Left ventricle myocardium inferior (tissue), 1 donor: ENCODE data around the gene ADARB1. TPM values are rescaled to one million over a fixed set of nuclear protein-coding genes. Genes with fewer than 3 reads are reported as not detected.
A peak's percentile ranks its signal among the peaks of the same experiment; 100 is the strongest.

Experiments used
- DNase-seq: peaks from one replicate; pipeline ENCODE4 v3.0.0-alpha.2; 2020
- H3K27ac ChIP-seq: fragments of 200-600 bp; replicated peaks from 2 replicates; pipeline ENCODE4 v1.8.0; 2021
- H3K27me3 ChIP-seq: fragments of 200-600 bp; 2 replicates; pipeline ENCODE4 v1.8.0; 2021; ENCODE audit warnings: low read depth
- H3K36me3 ChIP-seq: fragments of 200-600 bp; 2 replicates; pipeline ENCODE4 v1.8.0; 2021
- H3K4me1 ChIP-seq: fragments of 200-600 bp; 2 replicates; pipeline ENCODE4 v1.8.0; 2021
- H3K4me3 ChIP-seq: fragments of 200-600 bp; 2 replicates; pipeline ENCODE4 v1.8.0; 2021; ENCODE audit warnings: mild to moderate bottlenecking, moderate library complexity
- H3K9me3 ChIP-seq: fragments of 200-600 bp; replicated peaks from 2 replicates; pipeline ENCODE4 v1.8.0; 2021
- CTCF ChIP-seq: fragments of 200-600 bp; IDR thresholded peaks from 2 replicates; pipeline ENCODE4 v1.8.0; 2021; ENCODE audit warnings: antibody characterized with exemption, mild to moderate bottlenecking, borderline replicate concordance
- intact Hi-C: fragments of 100-400 bp; cut with micrococcal nuclease; formaldehyde crosslinking; loops from one replicate; pipeline ENCODE4 v1.11.0; 2022
- total RNA-seq: library from RNA; stranded (reverse); fragmentation: NEBNext Ultra II Directional; extraction: Animal tissue kit (Norgen Biotek cat#: 25700); gene quantifications from one replicate; pipeline ENCODE4 v1.2.1, GENCODE V29; 2021
- donor health status: DM: no; HTN: yes; CAD: no; lungs with severe emphysema.

ADARB1 gene
- total RNA-seq, 1 donor from 2014 or later = 15.5 TPM

GRCh38 chr21:45054927-45055612 lies 19.3 kb upstream of the ADARB1 start:
- TF ChIP-seq CTCF = no peak
- no peak for DNase-seq
- intact Hi-C loops = no loop called here

GRCh38 chr21:45055861-45056260 lies 18.5 kb upstream of the ADARB1 start:
- intact Hi-C loops = no loop called here
- Histone ChIP-seq H3K36me3 (no peaks in the 10 kb centered on the region), H3K9me3 (no peaks in the 10 kb centered on the region), H3K27ac (peak overlapping the region; percentile 84), H3K4me3 (peak overlapping the region; percentile 48), H3K27me3 (no peaks in the 10 kb centered on the region), H3K4me1 (peaks cover 13% of the 10 kb centered on the region)
- no peak for TF ChIP-seq CTCF
- no peak for DNase-seq

More at GRCh38 chr21:45054927-45055612, 19.3 kb upstream of the ADARB1 start:
- H3K36me3 ChIP-seq = no peaks in the 10 kb centered on the region
- H3K4me1 ChIP-seq = peaks cover 13% of the 10 kb centered on the region
- H3K27ac ChIP-seq = no peak overlapping the region
- no peaks in the 10 kb centered on the region for H3K27me3 ChIP-seq
- no peak overlapping the region for H3K4me3 ChIP-seq
- H3K9me3 ChIP-seq = no peaks in the 10 kb centered on the region

GRCh38 chr21:45056296-45056904 lies 18.0 kb upstream of the ADARB1 start:
- no peak for TF ChIP-seq CTCF
- Histone ChIP-seq H3K36me3 (no peaks in the 10 kb centered on the region), H3K27me3 (no peaks in the 10 kb centered on the region), H3K4me1 (peaks cover 13% of the 10 kb centered on the region), H3K4me3 (peak overlapping the region; percentile 48), H3K27ac (peak overlapping the region; percentile 84), H3K9me3 (no peaks in the 10 kb centered on the region)
- DNase-seq = no peak
- intact Hi-C loops = no loop called here

GRCh38 chr21:45056917-45057560 lies 17.3 kb upstream of the ADARB1 start:
- peak overlapping the region; percentile 84 for H3K27ac ChIP-seq
- TF ChIP-seq CTCF = no peak
- H3K9me3 ChIP-seq = no peaks in the 10 kb centered on the region
- no peaks in the 10 kb centered on the region for H3K36me3 ChIP-seq
- H3K4me3 ChIP-seq = peak overlapping the region; percentile 48
- intact Hi-C loops = no loop called here
- H3K4me1 ChIP-seq = peaks cover 13% of the 10 kb centered on the region
- no peaks in the 10 kb centered on the region for H3K27me3 ChIP-seq
- DNase-seq = no peak

- intact Hi-C loops = no loop called here
- H3K36me3 ChIP-seq = no peaks in the 10 kb centered on the region
- no peak overlapping the region for H3K27ac ChIP-seq
- H3K9me3 ChIP-seq = peaks cover 3% of the 10 kb centered on the region
- TF ChIP-seq CTCF = no peak
- peaks cover 13% of the 10 kb centered on the region for H3K4me1 ChIP-seq
- no peaks in the 10 kb centered on the region for H3K27me3 ChIP-seq
- DNase-seq = no peak
- no peak overlapping the region for H3K4me3 ChIP-seq
These were observed 16.5 kb upstream of the ADARB1 start for GRCh38 chr21:45057886-45058285.
